HG02943 (cell line): ENCODE results near the gene CCR1.
"Not testable (repeated sequence)": the region's sequence is repeated elsewhere in the genome, so short reads cannot be mapped to it uniquely, and the experiment has no call there.

Experiments used
- ATAC-seq: cut with Tn5 transposase; IDR thresholded peaks from one replicate; pipeline ENCODE4 v1.9.1; 2021; ENCODE audit warnings: mild to moderate bottlenecking, low read depth, moderate library complexity; ENCODE audit not compliant: unreplicated experiment

Gene CCR1

DNA sequence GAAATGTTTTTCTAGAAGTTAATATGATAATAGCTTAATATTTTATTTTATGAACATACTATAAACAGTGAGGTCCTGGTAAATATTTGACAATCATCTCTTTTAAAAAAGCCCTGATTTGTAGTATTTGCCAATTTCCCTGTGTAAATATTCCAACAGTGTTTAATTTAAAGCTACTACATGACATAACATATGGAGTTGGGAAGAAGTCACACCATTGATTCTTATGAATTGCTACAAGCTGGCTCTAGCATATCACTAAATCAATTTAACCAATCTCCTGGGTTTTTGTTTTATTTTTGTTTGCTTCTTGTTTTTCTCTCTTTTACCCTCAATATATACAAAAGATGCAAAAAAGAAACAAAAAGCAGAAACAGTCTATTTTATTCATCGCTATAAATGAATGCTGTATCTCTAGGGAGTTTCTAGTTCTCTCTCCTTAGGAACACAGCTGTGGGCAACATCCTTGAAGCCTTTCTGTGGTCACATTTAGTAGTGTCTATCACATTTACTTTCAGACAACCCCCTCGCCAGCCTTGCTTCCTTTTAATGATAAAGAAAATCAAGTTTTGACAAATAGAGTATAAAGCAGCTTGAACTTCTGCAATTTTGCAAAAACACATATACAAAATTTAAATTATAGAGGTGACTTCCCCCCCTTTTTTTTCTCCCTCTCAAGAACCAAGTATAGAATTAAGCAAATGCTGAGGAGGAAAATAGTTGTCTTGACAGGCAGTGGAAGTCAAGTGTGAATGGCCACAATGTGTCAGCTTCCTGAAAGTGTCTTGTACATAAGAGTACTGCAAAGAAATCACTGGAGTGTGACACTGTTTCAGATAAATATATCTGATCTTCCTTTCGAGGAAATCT, 21.4 kb downstream of the CCR1 start:
- ATAC-seq, result peak; percentile 76

DNA sequence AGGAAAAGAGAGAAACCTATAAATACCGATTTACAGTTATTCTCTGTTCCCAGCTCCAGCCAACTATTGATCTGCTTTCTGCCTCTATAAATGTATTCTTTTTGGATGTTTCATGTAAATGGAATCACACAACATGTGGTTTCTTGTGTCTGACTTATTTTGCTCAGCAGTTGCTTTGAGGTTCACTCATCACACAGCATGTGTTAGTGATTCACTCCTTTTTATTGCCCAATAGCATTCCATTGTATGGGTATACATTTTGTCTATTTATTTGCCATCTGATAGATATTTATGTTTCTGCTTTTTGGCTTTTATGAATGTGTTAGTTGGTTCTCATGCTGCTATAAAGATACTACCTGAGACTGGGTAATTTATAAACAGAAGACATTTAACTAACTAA, 23.6 kb downstream of the CCR1 start:
- no peak for ATAC-seq

DNA sequence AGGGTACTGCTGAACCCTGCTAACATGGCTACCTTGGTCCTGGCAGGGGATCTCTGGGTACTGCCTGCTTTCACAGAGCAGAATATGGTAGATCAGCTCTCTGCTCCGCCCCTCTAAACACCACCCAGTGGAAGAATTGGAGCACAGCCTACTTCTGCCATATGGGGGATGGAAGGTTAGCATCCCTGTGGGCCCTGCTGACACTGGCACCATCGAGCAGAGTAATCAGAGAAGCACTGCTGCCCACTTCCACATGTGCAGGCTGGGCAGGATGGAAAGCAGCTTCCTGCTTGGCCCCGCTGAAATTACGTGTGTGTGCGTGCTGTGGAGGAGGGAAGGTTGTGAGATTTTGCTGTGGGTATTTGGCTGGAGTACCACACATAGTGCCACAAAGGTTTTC, 24.8 kb downstream of the CCR1 start:
- no peak for ATAC-seq

DNA sequence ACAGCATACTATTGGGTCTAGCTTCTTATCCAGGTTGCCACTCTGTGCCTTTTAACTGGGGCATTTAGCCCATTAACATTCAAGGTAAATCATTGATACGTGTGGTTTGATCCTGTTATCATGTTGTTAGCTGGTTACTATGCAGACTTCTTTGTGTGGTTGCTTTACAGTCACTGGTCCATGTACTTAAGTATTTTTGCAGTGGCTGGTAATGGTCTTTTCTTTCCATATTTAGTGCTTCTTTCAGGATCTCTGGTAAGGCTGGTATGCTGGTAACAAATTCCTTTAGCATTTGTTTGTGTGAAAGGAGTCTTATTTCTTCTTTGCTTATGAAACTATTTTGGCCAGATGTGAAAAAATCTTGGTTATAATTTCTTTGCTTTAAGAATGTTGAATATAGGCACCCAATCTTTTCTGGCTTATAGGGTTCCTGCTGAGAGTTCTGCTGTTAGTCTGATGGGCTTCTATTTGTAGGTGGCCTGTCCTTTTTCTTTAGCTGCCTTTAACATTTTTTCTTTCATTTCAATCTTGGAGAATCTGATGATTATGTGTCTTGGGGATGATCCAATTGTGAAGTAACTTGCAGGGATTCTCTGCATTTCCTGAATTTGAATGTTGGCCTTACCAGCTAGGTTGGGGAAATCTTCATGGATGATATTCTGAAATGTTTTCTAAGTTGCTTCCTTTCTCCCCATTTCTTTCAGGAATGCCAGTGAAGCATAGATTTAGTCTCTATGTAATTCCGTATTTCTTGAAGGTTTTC, 39.3 kb downstream of the CCR1 start:
- ATAC-seq, result no peak

DNA sequence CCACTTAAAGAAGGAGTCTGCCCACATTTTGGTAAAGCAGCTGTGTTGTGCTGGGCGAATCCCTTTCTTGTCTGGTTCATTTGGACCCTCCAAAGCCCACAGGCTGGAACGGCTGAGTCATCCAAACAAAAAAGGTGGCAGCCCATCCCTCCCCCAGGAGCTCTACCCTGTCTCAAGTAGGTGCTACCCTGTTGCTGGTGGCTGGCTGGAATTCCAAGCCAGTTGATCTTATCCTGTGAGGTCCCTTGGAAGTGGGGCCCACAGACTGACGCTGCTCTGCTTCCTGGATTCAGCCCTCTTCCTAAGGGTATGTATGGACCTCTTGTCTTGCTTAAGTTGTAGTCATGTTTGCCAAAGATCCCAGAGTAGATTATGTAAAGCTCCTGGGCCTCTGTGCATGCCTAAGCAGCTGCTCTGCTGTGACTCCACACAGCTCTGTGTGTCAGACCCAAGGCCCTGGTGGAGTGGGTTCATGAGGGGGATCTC, 44.5 kb downstream of the CCR1 start:
- no peak for ATAC-seq

DNA sequence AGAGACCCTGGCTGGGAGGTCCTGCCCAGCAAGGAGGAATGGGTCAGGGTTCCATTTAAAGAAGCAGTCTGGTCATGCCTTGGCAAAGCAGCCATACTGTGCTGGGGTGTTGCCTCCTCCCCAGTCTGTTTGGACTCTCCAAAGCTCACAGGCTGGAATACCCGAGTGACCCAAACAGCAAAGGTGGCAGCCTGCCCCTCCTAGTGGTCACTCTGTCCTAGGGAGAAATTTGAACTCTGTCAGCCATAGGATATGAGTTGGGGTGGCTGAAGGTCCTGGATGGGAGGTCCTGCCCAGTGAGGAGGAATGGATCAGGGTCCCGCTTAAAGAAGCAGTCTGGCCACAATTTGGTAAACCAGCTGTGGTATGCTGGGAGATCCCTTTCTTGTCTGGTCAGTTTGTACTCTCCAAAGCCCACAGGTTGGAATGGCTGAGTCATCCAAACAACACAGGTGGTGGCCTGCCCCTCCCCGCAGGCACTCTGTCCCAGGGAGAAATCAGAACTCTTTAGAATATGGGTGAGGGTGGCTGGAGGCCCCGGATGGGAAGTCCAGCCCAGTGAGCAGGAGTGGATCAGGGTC, 45.0 kb downstream of the CCR1 start:
- ATAC-seq, result no peak

DNA sequence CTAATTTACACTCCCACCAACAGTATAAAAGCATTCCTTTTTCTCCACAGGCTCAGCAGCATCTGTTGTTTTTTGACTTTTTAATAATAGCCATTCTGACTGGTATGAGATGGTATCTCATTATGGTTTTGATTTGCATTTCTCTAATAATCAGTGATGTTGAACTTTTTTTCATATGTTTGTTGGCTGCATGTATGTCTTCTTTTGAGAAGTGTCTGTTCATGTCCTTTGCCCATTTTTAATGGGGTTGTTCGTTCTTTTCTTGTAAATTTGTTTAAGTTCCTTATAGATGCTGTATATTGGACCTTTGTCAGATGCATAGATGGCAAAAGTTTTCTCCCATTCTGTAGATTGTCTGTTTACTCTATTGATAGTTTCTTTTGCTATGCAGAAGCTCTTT, 50.4 kb downstream of the CCR1 start:
- ATAC-seq, result not testable (repeated sequence)

DNA sequence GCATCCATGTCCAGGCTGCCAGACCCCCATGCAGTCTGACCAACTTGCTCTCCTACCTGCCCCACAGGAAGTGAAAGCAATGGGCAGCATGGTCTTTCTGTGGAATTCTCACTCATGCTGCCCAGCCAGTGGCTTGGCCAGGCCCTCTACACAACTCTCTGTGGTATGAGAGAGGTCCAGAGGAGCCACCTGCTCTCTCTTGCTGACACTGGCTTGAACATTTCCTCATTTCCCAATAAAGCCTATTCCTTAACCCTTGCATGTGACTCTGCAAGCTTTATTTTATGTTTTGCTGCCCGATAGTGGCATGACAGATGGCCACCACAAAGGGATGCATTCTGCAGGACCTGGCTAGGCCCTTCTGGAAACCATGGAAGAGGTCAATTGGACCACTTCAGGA, 53.8 kb downstream of the CCR1 start:
- ATAC-seq, result no peak
